Liver (tissue), 9 donors: Measurements from ENCODE around the gene DCLRE1A. TPM values are rescaled to one million over a fixed set of nuclear protein-coding genes. Genes with fewer than 3 reads are reported as not detected.

Experiments
- DNase-seq: peaks from one replicate; pipeline ENCODE4 v3.0.0-alpha.2; 2017; ENCODE audit warnings: low spot score
- H3K27ac ChIP-seq, 2 donors: one replicate each; pipeline ENCODE4 v1.7.0; 2013; ENCODE audit warnings: inconsistent platforms in 2 of 2, low read length in 2 of 2, control low read depth in 1 of 2, low read depth in 1 of 2, mild to moderate bottlenecking in 1 of 2
- H3K27me3 ChIP-seq, 4 donors: one replicate each; pipeline versions ENCODE4 v1.6.1 to v1.7.0; 2013; ENCODE audit warnings: low read length in 3 of 4, inconsistent platforms in 1 of 4, mild to moderate bottlenecking in 1 of 4, moderate library complexity in 1 of 4; ENCODE audit not compliant: control insufficient read depth in 4 of 4, insufficient read depth in 4 of 4
- H3K36me3 ChIP-seq, 4 donors: one replicate each; pipeline versions ENCODE4 v1.6.1 to v1.7.0; 2013; ENCODE audit warnings: low read length in 3 of 4, mild to moderate bottlenecking in 3 of 4, low read depth in 1 of 4, moderate library complexity in 1 of 4; ENCODE audit not compliant: control insufficient read depth in 4 of 4, insufficient read depth in 3 of 4
- H3K4me1 ChIP-seq, 4 donors: one replicate each; pipeline versions ENCODE4 v1.6.1 to v1.7.0; 2013; ENCODE audit warnings: low read length in 3 of 4, mild to moderate bottlenecking in 3 of 4, moderate library complexity in 1 of 4; ENCODE audit not compliant: control insufficient read depth in 4 of 4, insufficient read depth in 4 of 4
- H3K4me3 ChIP-seq, 3 donors: one replicate each; pipeline versions ENCODE4 v1.6.1 to v1.7.0; 2013; ENCODE audit warnings: low read length in 3 of 3, control low read depth in 1 of 3, low read depth in 1 of 3, mild to moderate bottlenecking in 1 of 3
- H3K9ac ChIP-seq, 2 donors: one replicate each; pipeline ENCODE4 v1.7.0; 2013; ENCODE audit warnings: low read length in 2 of 2, mild to moderate bottlenecking in 2 of 2, moderate library complexity in 2 of 2, control low read depth in 1 of 2, low read depth in 1 of 2
- H3K9me3 ChIP-seq, 4 donors: one replicate each; pipeline versions ENCODE4 v1.6.1 to v1.7.0; 2013; ENCODE audit warnings: low read length in 3 of 4; ENCODE audit not compliant: control insufficient read depth in 4 of 4
- EGR1 ChIP-seq, 2 donors: IDR thresholded peaks; 2 replicates each; pipeline ENCODE4 v1.6.1; 2016 to 2018; ENCODE audit warnings: antibody characterized with exemption in 2 of 2, low read depth in 2 of 2
- FOXA1 ChIP-seq: IDR thresholded peaks from 2 replicates; pipeline ENCODE4 v1.6.1; 2016; ENCODE audit warnings: antibody characterized with exemption
- FOXA2 ChIP-seq: IDR thresholded peaks from 2 replicates; pipeline ENCODE4 v1.6.1; 2016; ENCODE audit warnings: antibody characterized with exemption
- GABPA ChIP-seq, 2 donors: IDR thresholded peaks in 1 of 2; conservative IDR thresholded peaks in 1 of 2; 2 replicates each; pipeline ENCODE4 v1.6.1; 2016; ENCODE audit warnings: antibody characterized with exemption in 2 of 2, mild to moderate bottlenecking in 1 of 2, moderate library complexity in 1 of 2
- HNF4A ChIP-seq, 2 donors: conservative IDR thresholded peaks; 2 replicates each; pipeline ENCODE4 v1.6.1; 2016; ENCODE audit warnings: antibody characterized with exemption in 2 of 2, mild to moderate bottlenecking in 2 of 2
- HNF4G ChIP-seq: IDR thresholded peaks from 2 replicates; pipeline ENCODE4 v1.6.1; 2016; ENCODE audit warnings: antibody characterized with exemption
- JUND ChIP-seq, 2 donors: IDR thresholded peaks; 2 replicates each; pipeline ENCODE4 v1.6.1; 2016; ENCODE audit warnings: antibody characterized with exemption in 2 of 2
- NR2F2 ChIP-seq: IDR thresholded peaks from 2 replicates; pipeline ENCODE4 v1.6.1; 2016; ENCODE audit warnings: antibody characterized with exemption
- RAD21 ChIP-seq, 2 donors: IDR thresholded peaks; 2 replicates each; pipeline ENCODE4 v1.6.1; 2016; ENCODE audit warnings: antibody characterized with exemption in 2 of 2, mild to moderate bottlenecking in 2 of 2
- RXRA ChIP-seq, 2 donors: IDR thresholded peaks; 2 replicates each; pipeline ENCODE4 v1.6.1; 2017 to 2018; ENCODE audit warnings: antibody characterized with exemption in 2 of 2, mild to moderate bottlenecking in 1 of 2
- TAF1 ChIP-seq: conservative IDR thresholded peaks from 2 replicates; pipeline ENCODE4 v1.6.1; 2016; ENCODE audit warnings: antibody characterized with exemption, mild to moderate bottlenecking
- YY1 ChIP-seq: IDR thresholded peaks from 2 replicates; pipeline ENCODE4 v1.6.1; 2016; ENCODE audit warnings: antibody characterized with exemption, mild to moderate bottlenecking
- WGBS: extraction: QIAGEN DNeasy Blood & Tissue Kit; methylation state at CpG from one replicate; pipeline ENCODE4 v1.1.7; 2013; 5-methylcytosine and 5-hydroxymethylcytosine counted together
- polyA plus RNA-seq, 2 donors: library from polyadenylated mRNA; stranded (reverse) in 1 of 2; unstranded in 1 of 2; fragments of 200-250 nt in 1 of 2; fragments of >200 nt in 1 of 2; fragmentation: Nextera tagmentation in 1 of 2; extraction: Ambion mirVana in 1 of 2; gene quantifications; one replicate each; pipeline versions ENCODE4 v1.2.1 to v1.2.3, GENCODE V29; 2013 to 2015
- total RNA-seq, 2 donors: library from RNA; depleted of rRNA; stranded (reverse); fragments of >200 nt; gene quantifications; one replicate each; pipeline ENCODE4 v1.2.3, GENCODE V29; 2014
- TF ChIP-seq, protein P1 (sequence below): IDR thresholded peaks from 2 replicates; pipeline ENCODE4 v1.6.1; 2016; ENCODE audit warnings: antibody characterized with exemption, mild to moderate bottlenecking
- TF ChIP-seq, protein P2 (sequence below): IDR thresholded peaks from 2 replicates; pipeline ENCODE4 v1.6.1; 2016; ENCODE audit warnings: antibody characterized with exemption
- TF ChIP-seq, protein P3 (sequence below): IDR thresholded peaks from 2 replicates; pipeline ENCODE4 v1.6.1; 2016; ENCODE audit warnings: antibody characterized with exemption
- TF ChIP-seq, protein P4 (sequence below): IDR thresholded peaks from 2 replicates; pipeline ENCODE4 v1.6.1; 2016; ENCODE audit warnings: antibody characterized with exemption
- TF ChIP-seq, protein P5 (sequence below): fragments of 150-350 bp; IDR thresholded peaks from 2 replicates; pipeline ENCODE4 v1.5.1; 2017; ENCODE audit warnings: improper control_type of control experiment, low read depth, low read length; ENCODE audit not compliant: missing input control
- donor health status: healthy.
- donor health status: healthy.
- donor health status: healthy.
- donor health status: healthy.
- donor health status: healthy.

Gene DCLRE1A
- total and polyA plus RNA-seq, 4 donors = 1.9 to 11.3 (median 6.4) TPM

DNA sequence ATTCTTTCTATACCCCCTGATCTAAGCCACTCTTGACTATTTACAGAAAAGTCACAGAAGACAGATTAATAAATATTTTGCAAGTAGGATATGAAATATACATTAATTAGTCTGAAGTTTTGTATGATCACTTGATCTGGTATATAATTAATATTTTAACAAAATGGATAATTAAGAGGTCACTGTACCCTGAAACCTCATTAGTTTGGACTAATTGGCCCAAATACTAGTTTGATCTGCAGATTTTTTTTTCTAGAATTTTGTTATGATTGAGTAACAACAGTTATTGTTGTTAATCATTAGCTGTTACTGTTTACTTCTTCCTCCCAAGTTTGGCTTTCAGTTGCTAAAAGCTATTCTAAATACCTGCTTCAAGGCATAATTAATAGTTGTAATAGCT, 3.3 kb upstream of the DCLRE1A start:
- H3K4me3 ChIP-seq = no peak overlapping the region
- H3K36me3 ChIP-seq = peaks cover 0 to 13% (median 9%) of the 10 kb centered on the region in 4 donors
- peak overlapping the region; percentile 19 to 31 for H3K27ac ChIP-seq
- no peak for DNase-seq
- peaks cover 0 to 55% (median 37%) of the 10 kb centered on the region in 4 donors for H3K4me1 ChIP-seq
- H3K9ac ChIP-seq = peak overlapping the region; percentile 30 to 99
- H3K27me3 ChIP-seq = no peaks in the 10 kb centered on the region
- TF ChIP-seq RXRA (IDR thresholded peaks at IDR 0.05) = no peak
- TF ChIP-seq, protein P1, sequence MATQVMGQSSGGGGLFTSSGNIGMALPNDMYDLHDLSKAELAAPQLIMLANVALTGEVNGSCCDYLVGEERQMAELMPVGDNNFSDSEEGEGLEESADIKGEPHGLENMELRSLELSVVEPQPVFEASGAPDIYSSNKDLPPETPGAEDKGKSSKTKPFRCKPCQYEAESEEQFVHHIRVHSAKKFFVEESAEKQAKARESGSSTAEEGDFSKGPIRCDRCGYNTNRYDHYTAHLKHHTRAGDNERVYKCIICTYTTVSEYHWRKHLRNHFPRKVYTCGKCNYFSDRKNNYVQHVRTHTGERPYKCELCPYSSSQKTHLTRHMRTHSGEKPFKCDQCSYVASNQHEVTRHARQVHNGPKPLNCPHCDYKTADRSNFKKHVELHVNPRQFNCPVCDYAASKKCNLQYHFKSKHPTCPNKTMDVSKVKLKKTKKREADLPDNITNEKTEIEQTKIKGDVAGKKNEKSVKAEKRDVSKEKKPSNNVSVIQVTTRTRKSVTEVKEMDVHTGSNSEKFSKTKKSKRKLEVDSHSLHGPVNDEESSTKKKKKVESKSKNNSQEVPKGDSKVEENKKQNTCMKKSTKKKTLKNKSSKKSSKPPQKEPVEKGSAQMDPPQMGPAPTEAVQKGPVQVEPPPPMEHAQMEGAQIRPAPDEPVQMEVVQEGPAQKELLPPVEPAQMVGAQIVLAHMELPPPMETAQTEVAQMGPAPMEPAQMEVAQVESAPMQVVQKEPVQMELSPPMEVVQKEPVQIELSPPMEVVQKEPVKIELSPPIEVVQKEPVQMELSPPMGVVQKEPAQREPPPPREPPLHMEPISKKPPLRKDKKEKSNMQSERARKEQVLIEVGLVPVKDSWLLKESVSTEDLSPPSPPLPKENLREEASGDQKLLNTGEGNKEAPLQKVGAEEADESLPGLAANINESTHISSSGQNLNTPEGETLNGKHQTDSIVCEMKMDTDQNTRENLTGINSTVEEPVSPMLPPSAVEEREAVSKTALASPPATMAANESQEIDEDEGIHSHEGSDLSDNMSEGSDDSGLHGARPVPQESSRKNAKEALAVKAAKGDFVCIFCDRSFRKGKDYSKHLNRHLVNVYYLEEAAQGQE = peak; percentile 17
- no peaks in the 10 kb centered on the region for H3K9me3 ChIP-seq

DNA sequence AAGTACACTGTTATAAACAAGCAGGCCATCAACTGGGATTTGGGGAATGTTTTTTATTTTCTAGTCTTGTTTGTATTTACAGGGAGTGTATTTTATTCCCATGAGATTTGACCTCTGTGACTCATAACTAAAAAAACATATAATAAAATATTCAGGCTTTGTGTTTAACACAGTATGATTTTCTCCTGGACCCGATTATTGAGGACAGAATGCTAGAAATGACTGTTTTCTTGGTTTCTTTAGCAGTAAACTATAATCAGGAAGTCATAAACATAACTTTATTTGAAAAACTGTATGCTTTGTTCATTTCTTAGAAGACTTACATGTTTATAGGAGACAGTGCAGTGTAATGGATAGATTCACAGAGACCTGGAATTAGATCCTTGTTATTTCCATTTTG, 2.7 kb upstream of the DCLRE1A start:
- Histone ChIP-seq H3K36me3 (peaks cover 0 to 13% (median 9%) of the 10 kb centered on the region in 4 donors), H3K9me3 (no peaks in the 10 kb centered on the region), H3K9ac (peak overlapping the region in 1 of 2 donors; percentile 99), H3K4me1 (peaks cover 5 to 57% (median 39%) of the 10 kb centered on the region in 4 donors), H3K27me3 (no peaks in the 10 kb centered on the region), H3K27ac (peak overlapping the region; percentile 85 to 96), H3K4me3 (peak overlapping the region in 1 of 3 donors; percentile 82)
- 53% methylated on average over 1 of the region's 1 CpG for WGBS
- TF ChIP-seq HNF4G = no peak
- TF ChIP-seq, protein P2, sequence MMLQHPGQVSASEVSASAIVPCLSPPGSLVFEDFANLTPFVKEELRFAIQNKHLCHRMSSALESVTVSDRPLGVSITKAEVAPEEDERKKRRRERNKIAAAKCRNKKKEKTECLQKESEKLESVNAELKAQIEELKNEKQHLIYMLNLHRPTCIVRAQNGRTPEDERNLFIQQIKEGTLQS = no peak
- no peak for TF ChIP-seq YY1
- TF ChIP-seq, protein P3, sequence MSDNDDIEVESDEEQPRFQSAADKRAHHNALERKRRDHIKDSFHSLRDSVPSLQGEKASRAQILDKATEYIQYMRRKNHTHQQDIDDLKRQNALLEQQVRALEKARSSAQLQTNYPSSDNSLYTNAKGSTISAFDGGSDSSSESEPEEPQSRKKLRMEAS = no peak
- no peak for TF ChIP-seq RXRA (IDR thresholded peaks at IDR 0.05)
- no peak for TF ChIP-seq FOXA2
- no peak for TF ChIP-seq TAF1
- TF ChIP-seq, protein P4, sequence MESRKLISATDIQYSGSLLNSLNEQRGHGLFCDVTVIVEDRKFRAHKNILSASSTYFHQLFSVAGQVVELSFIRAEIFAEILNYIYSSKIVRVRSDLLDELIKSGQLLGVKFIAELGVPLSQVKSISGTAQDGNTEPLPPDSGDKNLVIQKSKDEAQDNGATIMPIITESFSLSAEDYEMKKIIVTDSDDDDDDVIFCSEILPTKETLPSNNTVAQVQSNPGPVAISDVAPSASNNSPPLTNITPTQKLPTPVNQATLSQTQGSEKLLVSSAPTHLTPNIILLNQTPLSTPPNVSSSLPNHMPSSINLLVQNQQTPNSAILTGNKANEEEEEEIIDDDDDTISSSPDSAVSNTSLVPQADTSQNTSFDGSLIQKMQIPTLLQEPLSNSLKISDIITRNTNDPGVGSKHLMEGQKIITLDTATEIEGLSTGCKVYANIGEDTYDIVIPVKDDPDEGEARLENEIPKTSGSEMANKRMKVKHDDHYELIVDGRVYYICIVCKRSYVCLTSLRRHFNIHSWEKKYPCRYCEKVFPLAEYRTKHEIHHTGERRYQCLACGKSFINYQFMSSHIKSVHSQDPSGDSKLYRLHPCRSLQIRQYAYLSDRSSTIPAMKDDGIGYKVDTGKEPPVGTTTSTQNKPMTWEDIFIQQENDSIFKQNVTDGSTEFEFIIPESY = no peak
- TF ChIP-seq HNF4A (conservative IDR thresholded peaks at IDR 0.05) = no peak
- TF ChIP-seq, protein P5, sequence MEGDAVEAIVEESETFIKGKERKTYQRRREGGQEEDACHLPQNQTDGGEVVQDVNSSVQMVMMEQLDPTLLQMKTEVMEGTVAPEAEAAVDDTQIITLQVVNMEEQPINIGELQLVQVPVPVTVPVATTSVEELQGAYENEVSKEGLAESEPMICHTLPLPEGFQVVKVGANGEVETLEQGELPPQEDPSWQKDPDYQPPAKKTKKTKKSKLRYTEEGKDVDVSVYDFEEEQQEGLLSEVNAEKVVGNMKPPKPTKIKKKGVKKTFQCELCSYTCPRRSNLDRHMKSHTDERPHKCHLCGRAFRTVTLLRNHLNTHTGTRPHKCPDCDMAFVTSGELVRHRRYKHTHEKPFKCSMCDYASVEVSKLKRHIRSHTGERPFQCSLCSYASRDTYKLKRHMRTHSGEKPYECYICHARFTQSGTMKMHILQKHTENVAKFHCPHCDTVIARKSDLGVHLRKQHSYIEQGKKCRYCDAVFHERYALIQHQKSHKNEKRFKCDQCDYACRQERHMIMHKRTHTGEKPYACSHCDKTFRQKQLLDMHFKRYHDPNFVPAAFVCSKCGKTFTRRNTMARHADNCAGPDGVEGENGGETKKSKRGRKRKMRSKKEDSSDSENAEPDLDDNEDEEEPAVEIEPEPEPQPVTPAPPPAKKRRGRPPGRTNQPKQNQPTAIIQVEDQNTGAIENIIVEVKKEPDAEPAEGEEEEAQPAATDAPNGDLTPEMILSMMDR = no peak
- TF ChIP-seq EGR1 (IDR thresholded peaks at IDR 0.05; ENCODE audit: low read depth in 2 of 2) = no peak
- TF ChIP-seq RAD21 (IDR thresholded peaks at IDR 0.05) = no peak
- TF ChIP-seq FOXA1 = no peak
- TF ChIP-seq JUND (IDR thresholded peaks at IDR 0.05) = no peak
- TF ChIP-seq GABPA (IDR thresholded peaks at IDR 0.05 in 1 of 2, conservative IDR thresholded peaks at IDR 0.05 in 1 of 2) = no peak
- TF ChIP-seq, protein P1 = no peak
- no peak for TF ChIP-seq NR2F2
- DNase-seq = no peak
